Erythroblast (primary cell): Measurements from ENCODE around the gene KCMF1.
"Not testable (repeated sequence)": the region's sequence is repeated elsewhere in the genome, so short reads cannot be mapped to it uniquely, and the experiment has no call there.

Experiments used
- DNase-seq, 2 experiments: peaks; one replicate each; lab custom pipeline; 2025; lab: John Stamatoyannopoulos, UW
- GATA1 ChIP-seq: IDR thresholded peaks from 2 replicates; pipeline ENCODE4 v1.6.1; 2011; ENCODE audit warnings: low read depth, mild to moderate bottlenecking, control low read depth, low read length, moderate library complexity
- POLR2A ChIP-seq: IDR thresholded peaks from 2 replicates; pipeline ENCODE4 v1.6.1; 2011; ENCODE audit warnings: mild to moderate bottlenecking, low read length

KCMF1 gene

DNA sequence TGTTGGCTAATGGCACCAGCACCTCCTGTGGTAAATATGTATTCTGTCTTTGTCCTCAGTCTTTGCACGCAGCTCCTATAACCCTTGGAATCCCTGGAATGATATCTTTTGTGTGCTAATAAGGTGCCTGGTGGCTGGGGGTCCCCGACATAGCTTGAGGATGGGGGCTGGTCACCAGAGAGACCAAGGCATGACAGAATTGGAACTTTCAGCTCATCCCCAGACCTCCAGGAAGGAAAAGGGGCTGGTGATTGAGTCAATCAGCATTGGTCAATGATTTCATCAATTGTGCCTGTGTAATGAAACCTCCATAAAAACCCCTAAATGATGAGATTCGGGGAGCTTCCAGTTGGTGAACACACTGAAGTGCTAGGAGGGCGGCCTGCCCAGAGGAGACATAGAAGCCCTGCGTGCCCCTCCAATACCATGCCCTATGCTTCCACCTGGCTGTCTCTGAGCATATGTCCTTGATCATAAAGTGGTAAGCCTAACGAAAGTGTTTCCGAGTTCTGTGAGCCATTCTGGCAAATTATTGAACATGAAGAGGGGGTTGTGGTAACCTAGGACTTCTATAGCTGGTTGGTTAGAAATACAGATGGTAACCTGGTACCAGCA lies 26.6 kb upstream of the KCMF1 start:
- no peak for TF ChIP-seq GATA1
- no peak for TF ChIP-seq POLR2A
- no peak for DNase-seq

DNA sequence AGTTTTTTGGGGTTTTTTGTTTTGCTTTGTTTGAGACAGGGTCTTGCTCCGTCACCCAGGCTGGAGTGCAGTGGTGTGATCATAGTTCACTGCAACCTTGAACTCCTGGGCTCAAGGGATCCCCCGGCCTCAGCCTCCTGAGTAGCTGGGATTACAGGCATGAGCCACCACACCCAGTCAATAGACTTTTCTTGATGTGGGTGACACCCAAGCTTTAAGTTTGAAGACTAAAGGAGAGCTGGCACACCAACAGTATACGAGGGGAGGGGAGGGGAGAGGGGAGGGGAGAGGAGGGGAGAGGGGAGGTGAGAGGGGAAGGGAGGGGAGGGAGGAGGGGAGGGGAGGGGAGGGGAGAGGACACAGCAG lies 25.1 kb upstream of the KCMF1 start:
- DNase-seq: not testable (repeated sequence)

DNA sequence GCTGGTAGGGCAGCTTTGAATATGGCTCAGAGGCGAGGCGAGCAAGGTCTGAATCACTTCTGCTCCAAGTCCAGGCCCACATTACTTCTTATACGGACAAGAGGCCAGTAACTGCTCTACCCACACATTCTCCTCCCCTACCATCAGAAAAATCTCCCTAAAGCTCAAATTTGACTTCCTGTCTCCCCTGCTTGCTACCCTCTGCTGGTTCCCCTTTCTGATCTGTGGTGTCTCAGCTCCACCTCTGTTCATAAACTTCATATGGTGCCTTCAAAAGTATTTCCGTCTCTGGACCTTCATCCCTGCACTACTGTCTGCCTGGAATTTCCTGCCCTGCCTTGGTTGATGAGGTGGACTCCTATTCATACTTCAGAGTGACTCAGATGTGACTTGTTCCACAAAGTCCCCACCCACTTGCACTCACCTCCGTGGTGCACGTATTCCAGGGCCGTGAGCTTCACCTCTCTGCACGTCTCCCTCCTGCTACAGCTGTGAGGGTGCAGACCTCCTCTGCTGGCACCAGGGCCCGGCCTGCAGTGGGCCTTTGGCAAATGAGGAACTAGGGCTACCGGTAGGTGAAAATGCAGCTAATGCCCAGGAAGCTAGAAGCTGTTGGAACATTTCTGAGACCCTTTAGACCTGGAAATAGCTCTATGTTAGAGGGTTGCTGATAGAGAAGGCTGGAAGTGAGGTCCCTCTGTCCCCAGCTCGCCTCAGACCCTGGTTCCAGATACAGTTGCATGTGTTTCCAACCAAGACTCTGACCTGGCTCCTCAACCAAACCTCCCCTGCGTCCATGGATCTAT lies 24.6 kb upstream of the KCMF1 start:
- DNase-seq: no peak
- TF ChIP-seq POLR2A: no peak
- TF ChIP-seq GATA1: no peak

DNA sequence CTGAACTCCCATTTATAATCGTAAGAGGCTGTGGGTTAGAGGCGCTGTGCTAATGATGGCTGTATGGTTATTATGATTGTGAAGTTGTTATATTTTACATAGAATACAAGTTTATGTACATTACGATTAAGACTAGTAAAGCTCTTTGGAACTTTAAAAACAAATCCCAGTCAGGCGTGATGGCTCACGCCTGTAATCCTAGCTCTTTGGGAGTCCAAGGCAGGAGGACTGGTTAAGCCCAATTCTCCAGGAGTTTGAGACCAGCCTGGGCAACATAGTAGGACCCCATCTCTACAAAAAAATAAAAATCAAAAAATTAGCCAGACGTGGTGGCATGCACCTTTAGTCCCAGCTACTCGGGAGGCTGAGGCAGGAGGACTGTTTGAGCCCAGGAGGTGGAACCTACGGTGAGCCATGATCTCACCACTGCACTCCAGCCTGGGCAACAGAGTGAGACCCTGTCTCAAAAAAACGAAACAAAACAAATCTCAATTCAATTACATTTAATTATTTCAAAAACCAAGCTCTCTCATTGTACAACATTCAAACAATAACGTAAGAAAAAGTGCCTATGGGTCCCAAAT lies 23.9 kb upstream of the KCMF1 start:
- no peak for DNase-seq
- no peak for TF ChIP-seq GATA1

DNA sequence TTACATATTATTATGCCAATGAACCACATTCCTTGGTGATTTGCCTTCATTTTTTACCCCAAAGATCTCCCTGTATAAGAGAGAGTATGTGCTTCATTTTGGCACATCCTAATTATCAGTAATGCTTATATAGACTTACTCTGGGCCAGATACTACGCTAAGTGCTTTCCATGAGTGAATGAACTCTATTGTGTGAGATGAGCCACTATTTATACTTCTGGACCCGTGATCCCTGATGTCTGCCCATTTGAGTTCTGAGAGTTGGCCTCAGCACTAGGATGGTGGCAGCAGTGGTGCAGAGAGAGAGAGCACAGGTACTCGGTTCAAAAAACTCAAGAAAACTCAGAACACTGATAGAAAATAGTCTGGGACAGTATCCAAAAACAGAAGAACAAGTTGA lies 17.4 kb upstream of the KCMF1 start:
- TF ChIP-seq POLR2A: no peak
- TF ChIP-seq GATA1: no peak
- no peak for DNase-seq

DNA sequence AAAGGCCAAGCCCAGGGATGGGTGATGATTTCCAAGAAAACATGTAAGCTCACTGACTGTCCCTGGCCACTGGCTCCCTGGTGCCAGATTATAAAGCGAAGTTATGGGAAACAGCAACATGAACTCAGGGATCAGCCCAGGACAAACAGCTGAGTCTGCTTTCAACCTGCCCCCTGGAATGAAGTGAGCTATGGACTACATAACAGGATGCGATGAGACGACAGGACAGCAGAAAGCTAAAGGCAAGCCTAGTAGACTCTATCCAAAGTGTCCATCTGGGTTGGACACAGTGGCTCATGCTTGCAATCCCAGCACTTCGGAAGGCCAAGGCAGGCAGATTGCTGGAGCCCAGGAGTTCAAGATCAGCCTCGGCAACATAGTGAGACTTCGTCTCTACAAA lies 16.6 kb upstream of the KCMF1 start:
- no peak for DNase-seq
- no peak for TF ChIP-seq POLR2A
- no peak for TF ChIP-seq GATA1

DNA sequence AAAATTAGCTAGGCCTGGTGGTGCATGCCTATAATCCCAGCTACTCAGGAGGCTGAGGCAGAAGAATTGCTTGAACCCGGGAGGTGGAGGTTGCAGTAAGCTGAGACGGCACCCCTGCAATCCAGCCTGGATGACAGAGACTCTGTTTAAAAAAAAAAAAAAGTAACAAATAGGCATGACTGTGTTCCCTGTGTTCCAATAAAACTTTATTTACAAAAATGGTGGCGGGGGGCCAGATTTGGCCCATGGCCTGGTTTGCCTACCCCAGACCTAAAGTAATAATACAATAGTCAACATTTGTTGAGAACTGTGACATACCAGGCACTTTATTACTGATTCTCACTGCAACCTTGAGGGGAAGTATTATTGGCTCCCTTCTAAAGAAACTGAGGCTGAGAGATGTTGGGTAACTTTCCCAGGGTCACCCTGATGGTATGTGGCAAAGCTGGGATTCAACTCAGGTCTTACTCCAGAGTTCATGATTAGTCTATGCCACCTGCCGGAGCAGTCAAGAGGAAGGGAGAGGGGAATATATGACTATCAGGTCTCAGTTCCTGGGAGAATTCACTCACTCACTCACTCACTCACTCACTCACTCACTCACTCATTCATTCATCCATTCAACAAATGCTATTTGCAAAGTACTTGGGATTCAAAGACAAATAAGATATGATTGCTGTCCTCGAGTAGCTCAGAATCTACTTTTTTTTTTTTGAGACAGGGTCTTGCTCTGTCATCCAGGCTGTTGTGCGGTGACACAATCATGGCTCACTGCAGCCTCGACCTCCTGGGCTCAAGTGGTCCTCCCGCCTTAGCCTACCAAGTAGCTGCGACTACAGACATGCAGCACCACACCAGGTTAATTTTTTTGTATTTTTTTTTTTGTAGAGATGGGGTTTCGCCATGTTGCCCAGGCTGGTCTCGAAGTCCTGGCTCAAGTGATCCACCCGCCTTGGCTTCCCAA lies 14.3 kb upstream of the KCMF1 start:
- no peak for DNase-seq
- TF ChIP-seq GATA1: no peak

DNA sequence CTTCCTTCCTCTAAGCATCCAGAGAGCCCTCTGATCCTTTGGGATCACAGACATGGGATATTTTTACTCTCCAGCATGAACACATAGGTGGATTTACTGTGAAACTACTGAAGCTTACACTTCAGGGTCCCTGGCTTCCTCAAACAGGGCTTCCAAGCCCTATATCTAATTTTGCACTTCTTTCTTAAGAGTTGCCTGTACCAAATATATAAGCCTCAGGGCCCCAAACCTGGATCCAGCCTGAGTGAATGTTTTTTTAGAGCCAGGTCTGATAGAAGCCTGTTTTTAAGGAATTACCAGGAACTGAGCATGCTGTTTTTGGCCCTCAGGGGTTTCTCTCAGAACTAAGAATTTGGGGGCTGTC lies 13.2 kb upstream of the KCMF1 start:
- DNase-seq: no peak
- TF ChIP-seq GATA1: no peak
- TF ChIP-seq POLR2A: no peak

DNA sequence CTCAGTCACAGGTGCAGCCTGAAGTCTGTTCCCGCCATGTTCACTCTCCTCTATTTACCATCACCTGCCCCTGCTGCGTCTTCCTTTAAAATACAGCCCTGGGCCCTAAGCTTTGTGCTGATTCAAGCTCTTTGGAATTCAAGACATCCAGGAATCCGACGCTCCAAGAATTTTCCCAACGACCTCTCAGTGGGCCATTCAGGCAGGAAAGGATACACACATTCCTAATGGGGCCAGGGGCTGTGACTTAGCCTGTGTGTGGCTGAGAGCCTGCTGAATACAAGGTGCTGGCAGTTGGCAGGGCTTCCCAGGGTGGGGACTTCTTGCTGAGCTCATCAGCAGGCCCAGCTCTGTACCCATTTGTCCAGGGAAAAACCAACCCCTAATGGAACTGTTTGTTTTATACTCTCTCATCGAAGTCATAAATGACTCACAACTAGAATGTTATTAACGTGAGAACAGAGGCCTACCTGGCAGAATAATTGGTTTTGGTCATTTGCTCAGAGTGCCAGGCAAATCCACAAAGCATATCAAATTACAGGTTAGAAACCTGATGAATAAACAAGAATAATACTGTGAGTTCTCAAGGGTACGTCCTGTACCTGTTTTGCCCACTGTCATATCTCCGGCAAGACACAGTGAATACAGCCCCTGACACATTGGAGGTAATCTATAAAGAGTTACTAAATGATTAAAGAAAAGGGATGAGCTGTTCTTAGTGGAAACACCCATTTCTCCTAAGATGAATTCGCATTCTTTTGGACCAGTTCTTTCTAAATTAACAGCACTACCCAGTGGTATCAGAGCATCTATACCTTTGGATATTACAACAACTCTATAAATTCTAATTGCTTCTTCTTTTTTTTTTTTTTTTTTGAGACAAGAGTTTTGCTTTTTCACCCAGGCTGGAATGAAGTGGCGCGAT lies 12.6 kb upstream of the KCMF1 start:
- no peak for TF ChIP-seq GATA1
- TF ChIP-seq POLR2A: no peak

DNA sequence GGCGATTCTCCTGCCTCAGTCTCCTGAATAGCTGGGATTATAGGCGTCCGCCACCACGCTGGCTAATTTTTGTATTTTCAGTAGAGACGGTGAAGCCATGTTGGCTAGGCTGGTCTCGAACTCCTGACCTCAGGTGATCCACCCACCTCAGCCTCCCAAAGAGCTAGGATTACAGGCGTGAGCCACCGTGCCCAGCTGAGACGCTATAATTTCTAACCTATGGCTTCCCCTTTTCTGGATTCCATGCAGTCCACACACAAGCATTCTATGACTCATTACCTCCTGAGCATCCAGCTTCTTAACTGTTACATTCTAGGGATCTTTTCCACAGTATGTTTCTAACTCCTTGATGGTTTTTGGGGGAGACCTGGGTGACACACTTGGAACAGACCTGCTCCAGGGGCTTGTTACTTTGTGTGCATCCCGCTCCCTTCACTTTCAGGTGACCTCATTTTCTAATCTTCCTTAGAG lies 11.8 kb upstream of the KCMF1 start:
- no peak for DNase-seq
- TF ChIP-seq POLR2A (peak; percentile 3), GATA1 (no peak)

More for the DNA sequence above, 12.6 kb upstream of the KCMF1 start:
- no peak for DNase-seq

DNA sequence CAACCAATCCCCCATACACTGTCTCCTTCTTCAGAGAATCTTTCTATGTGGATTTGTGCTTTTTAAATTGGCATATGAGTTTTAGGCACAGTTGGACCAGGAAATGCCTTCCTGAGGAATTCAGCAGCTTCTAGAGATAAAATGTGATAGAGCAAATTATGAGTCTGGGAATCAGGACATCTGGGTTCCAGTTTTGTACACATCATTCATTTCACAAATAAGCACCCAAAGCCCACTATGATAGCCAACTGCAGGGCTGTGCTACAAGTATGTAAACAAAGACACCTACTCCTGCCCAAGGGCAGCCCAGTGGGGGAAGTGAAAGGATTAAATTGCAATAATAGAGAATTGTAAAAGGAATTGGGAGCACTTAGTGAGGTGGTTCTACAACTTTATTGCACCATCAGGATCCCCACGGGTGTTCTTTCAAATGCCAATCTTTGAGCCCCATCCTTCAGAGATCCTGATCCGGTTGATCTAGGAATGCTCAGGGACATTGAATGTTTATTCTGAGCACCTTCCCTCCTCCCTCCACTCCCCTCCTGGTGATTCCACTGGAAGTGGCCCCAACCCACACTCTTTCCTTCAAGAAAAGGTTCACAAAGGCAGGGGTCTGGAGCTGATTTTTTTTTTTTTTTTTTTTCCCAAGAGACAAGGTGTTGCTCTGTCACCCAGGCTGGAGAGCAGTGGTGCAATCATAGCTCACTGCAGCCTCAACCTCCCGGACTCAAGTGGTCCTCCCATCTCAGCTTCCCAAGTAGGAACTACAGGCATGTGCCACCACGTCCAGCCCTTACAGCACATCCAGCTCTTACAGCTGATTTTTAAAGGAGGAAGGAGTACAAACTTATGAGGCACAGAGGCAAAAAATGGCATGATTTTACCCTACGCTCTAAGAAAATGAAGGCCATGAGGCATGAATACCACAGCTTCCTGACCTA lies 11.1 kb upstream of the KCMF1 start:
- DNase-seq: no peak
- TF ChIP-seq GATA1: no peak
- TF ChIP-seq POLR2A: peak; percentile 10

DNA sequence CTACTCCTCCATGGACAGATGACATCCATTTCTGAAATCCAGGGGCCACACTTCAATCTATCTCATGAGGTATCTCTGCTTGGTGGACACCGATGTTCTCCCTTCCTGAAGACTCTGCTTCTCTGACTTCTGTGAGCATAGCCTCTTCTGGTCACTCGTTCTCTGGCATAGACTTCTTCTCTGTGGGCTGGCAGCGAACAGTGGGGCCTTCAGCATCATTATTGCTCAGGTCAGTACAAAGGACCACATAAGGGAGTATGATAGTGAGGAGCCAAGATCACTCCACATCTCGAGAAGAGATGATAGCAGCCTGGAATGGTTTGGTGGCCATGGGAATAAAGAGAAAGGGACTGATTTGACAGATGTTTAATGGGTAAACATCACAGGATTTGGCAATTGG lies 8.0 kb upstream of the KCMF1 start:
- TF ChIP-seq GATA1 (no peak), POLR2A (no peak)
- DNase-seq: no peak
